HFFc6 (cell line): ENCODE results near the gene SLC16A3. TPM values are rescaled to one million over a fixed set of nuclear protein-coding genes. Genes with fewer than 3 reads are reported as not detected.

Experiments
- DNase-seq: peaks from one replicate; pipeline ENCODE4 v3.0.0-alpha.2; 2018
- H3K27ac Mint-ChIP-seq: 2 replicates; pipeline ENCODE4 v1.8.0; 2020; ENCODE audit warnings: mild to moderate bottlenecking, mixed read lengths
- H3K27me3 Mint-ChIP-seq: 2 replicates; pipeline ENCODE4 v1.8.0; 2021; ENCODE audit warnings: mild to moderate bottlenecking, moderate library complexity, mixed read lengths; ENCODE audit not compliant: insufficient read depth
- H3K36me3 Mint-ChIP-seq: 2 replicates; pipeline ENCODE4 v1.8.0; 2021; ENCODE audit warnings: low read depth, mixed read lengths
- H3K4me1 Mint-ChIP-seq: 2 replicates; pipeline ENCODE4 v1.8.0; 2020; ENCODE audit warnings: low read depth, mixed read lengths
- H3K4me3 Mint-ChIP-seq: 2 replicates; pipeline ENCODE4 v1.8.0; 2020; ENCODE audit warnings: mild to moderate bottlenecking, moderate library complexity, mixed read lengths
- H3K9me3 Mint-ChIP-seq: 2 replicates; pipeline ENCODE4 v1.8.0; 2020; ENCODE audit warnings: mild to moderate bottlenecking, mixed read lengths
- total RNA-seq, 6 experiments: library from RNA; stranded (reverse); fragmentation: NEBNext Ultra II Directional; extraction: Animal tissue kit (Norgen Biotek cat#: 25700); gene quantifications; 2 replicates in 1 of 6; 3 replicates in 5 of 6; pipeline ENCODE4 v1.2.3, GENCODE V29; 2021
- TF ChIP-seq, protein P1 (sequence below): fragments of 200-600 bp; sonication (generic); IDR thresholded peaks from 2 replicates; pipeline ENCODE4 v1.5.0; 2021; ENCODE audit warnings: antibody characterized with exemption, mild to moderate bottlenecking

The SLC16A3 gene
- total RNA-seq, 6 experiments from 2014 or later: 475 to 624 (median 523) TPM

DNA sequence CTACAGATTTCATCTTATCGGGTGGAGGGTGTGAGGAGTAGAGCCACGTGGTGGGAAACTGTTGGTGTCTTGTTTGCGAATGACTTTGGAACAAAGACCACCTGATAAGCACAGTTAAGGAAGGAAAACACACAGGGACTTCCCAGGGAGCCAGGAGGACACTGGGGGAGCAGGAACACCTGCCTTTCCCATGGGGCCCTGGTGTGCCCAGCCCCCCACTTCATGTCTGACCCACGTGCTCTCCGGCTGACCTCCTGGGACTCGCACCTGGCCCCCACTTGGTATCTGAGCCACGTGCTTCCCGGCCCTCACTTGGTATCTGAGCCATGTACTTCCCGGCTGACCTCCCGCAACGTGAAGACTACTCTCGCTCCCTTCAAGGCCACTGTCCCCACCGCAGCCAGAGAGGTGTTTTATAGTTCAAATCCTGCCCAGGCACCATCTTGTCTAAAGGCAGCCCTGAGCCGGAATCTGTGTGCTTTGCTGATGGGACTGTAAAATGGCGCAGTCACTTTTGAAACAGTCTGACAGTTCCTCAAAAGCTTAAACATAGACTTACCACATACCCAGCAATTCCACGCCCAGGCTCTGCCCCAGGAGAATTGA is 50.0 kb downstream of the SLC16A3 start:
- H3K4me3 Mint-ChIP-seq: no peak overlapping the region
- peaks cover 20% of the 10 kb centered on the region for H3K4me1 Mint-ChIP-seq
- no peak overlapping the region for H3K27ac Mint-ChIP-seq
- no peaks in the 10 kb centered on the region for H3K9me3 Mint-ChIP-seq
- TF ChIP-seq, protein P1, sequence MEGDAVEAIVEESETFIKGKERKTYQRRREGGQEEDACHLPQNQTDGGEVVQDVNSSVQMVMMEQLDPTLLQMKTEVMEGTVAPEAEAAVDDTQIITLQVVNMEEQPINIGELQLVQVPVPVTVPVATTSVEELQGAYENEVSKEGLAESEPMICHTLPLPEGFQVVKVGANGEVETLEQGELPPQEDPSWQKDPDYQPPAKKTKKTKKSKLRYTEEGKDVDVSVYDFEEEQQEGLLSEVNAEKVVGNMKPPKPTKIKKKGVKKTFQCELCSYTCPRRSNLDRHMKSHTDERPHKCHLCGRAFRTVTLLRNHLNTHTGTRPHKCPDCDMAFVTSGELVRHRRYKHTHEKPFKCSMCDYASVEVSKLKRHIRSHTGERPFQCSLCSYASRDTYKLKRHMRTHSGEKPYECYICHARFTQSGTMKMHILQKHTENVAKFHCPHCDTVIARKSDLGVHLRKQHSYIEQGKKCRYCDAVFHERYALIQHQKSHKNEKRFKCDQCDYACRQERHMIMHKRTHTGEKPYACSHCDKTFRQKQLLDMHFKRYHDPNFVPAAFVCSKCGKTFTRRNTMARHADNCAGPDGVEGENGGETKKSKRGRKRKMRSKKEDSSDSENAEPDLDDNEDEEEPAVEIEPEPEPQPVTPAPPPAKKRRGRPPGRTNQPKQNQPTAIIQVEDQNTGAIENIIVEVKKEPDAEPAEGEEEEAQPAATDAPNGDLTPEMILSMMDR: no peak
- peaks cover 4% of the 10 kb centered on the region; the same call in 1 of the 2 replicates for H3K27me3 Mint-ChIP-seq
- no peak for DNase-seq
- no peaks in the 10 kb centered on the region for H3K36me3 Mint-ChIP-seq

DNA sequence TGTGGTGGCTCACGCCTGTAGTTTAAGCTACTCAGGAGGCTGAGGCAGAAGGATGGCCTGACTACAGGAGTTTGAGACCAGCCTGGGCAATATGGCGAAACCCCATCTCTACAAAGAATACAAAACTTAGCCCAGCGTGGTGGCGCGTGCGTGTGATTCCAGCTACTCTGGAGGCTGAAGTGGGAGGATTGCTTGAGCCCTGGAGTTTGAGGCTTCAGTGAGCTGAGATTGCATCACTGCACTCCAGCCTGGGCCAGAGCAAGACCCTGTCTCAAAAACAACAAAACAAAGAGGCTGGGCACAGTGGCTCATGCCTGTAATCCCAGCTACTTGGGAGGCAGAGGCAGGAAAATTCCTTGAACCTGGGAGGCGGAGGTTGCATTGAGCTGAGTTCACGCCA is 51.7 kb downstream of the SLC16A3 start:
- no peak overlapping the region for H3K27ac Mint-ChIP-seq
- H3K9me3 Mint-ChIP-seq: no peaks in the 10 kb centered on the region
- TF ChIP-seq, protein P1: no peak
- H3K36me3 Mint-ChIP-seq: no peaks in the 10 kb centered on the region
- peaks cover 28% of the 10 kb centered on the region for H3K4me1 Mint-ChIP-seq
- H3K4me3 Mint-ChIP-seq: no peak overlapping the region
- no peak for DNase-seq
- no peaks in the 10 kb centered on the region; the same call in 1 of the 2 replicates for H3K27me3 Mint-ChIP-seq

DNA sequence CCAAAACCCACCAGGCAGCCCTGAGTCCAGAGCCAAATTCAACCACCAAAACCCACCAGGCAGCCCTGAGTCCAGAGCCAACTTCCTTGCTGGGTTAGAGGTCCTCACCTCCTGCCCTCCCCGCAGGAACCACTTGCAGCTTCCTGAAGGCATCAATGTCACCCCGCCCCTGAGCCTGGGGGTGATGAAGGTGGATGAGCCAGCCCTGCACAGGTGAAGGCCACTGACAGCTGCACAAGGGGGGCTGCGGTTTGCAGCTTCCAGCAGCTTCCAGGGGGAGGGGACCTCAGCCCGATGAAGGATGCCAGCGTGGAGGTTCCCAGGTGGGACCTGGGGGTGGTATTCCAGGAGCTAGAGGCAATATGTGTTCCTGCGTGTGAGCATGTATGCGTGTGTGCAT is 52.2 kb downstream of the SLC16A3 start:
- TF ChIP-seq, protein P1: no peak
- Mint-ChIP-seq H3K4me3 (no peak overlapping the region), H3K4me1 (peaks cover 28% of the 10 kb centered on the region), H3K27ac (no peak overlapping the region), H3K9me3 (no peaks in the 10 kb centered on the region), H3K36me3 (no peaks in the 10 kb centered on the region), H3K27me3 (no peaks in the 10 kb centered on the region; the same call in 1 of the 2 replicates)
- no peak for DNase-seq

DNA sequence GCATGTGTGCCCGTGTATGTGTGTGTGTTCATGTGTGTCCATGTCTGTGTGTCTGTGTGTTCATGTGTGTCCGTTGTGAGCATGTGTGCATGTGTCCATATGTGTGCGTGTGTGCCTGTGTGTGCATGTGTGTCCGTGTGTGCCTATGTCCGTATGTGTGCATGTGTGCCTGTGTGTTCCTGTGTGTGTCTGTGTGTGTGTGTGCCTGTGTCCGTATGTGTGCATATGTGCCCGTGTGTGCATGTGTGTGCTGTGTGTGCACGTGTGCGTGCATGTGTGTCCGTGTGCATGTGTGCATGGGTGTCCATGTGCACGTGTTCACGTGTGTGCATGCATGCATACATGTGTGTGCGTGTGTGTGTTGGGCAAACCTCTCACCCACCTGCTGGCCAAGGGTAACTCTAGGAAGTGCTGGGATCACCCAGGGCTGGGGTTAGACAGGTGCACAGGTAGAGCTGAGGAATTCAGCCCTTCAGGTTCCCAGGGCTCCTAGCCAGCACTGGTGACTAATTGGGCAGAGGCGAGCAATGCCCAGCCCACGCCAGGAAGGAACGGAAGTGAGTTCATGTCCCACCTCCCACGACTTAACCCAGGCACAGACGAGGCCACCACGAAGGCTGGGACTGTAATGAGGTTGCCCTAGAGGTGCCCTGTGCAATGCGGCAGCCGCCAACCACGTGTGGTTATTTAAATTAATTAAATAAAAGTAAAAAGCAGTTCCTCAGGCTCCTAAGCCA is 52.8 kb downstream of the SLC16A3 start:
- Mint-ChIP-seq H3K36me3 (no peaks in the 10 kb centered on the region), H3K27me3 (no peaks in the 10 kb centered on the region; the same call in 1 of the 2 replicates), H3K27ac (no peak overlapping the region), H3K4me3 (no peak overlapping the region), H3K9me3 (no peaks in the 10 kb centered on the region), H3K4me1 (peaks cover 28% of the 10 kb centered on the region)
- DNase-seq: no peak
- TF ChIP-seq, protein P1: no peak

DNA sequence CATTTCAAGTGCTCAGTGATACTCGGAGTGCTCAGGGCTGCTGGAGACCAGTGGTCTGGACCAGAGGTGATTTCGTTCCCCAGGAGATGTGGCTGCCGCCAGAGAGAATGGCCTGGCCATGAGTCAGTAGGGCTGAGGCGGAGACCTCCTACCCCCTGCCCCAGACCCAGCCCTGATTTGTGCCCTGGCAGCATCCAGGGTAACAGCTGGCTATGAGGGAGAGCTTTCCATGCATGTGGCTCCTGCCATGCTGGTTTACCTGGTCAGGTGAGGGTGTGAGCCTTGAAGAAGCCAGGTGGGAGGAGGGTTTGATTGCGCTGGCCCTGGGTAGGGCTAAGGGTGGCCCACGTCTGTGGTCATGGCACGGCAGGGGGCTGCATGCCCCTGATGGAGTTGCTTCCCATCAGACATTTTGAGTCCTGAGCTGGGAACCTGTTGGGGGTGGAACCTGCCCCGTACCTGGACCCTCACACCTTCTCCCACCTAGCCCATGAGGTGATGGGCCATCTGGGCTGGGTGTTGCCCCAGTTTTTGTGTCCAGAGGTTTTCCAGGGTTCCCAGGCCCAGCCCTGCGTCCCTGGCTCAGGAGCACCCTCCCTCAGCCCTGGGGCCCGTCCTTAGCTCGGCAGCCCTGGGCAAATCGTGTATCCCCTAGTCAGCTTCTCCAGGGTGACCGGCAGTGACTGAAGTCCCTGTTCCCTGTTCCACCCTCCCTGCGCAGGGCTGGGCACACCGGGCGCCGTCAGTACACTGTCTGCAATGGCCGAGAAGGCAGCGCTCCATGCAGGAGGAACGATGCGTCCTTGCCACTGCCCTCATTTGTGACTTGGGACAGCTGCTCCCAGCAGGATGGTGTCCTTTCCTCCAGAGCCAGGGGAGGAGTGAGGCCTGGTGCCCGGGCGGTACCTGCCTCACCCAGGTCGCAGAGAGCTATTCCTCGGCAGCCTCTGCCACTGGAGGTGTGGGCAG is 53.7 kb downstream of the SLC16A3 start:
- H3K27me3 Mint-ChIP-seq: no peaks in the 10 kb centered on the region; the same call in 1 of the 2 replicates
- no peak for DNase-seq
- peaks cover 29% of the 10 kb centered on the region for H3K4me1 Mint-ChIP-seq
- no peak overlapping the region for H3K27ac Mint-ChIP-seq
- no peak overlapping the region for H3K4me3 Mint-ChIP-seq
- H3K9me3 Mint-ChIP-seq: no peaks in the 10 kb centered on the region
- H3K36me3 Mint-ChIP-seq: no peaks in the 10 kb centered on the region
- TF ChIP-seq, protein P1: no peak
